SK-N-SH (cell line): ENCODE results near the gene MAPK10.

Experiments
- CHD2 ChIP-seq: fragments of 150-350 bp; IDR thresholded peaks from 2 replicates; pipeline ENCODE4 v1.6.1; 2018; ENCODE audit warnings: low read length; ENCODE audit not compliant: partially characterized antibody
- CTCF ChIP-seq: fragments of 200-600 bp; sonication (generic); IDR thresholded peaks from 2 replicates; pipeline ENCODE4 v1.6.1; 2017; ENCODE audit warnings: antibody characterized with exemption, mild to moderate bottlenecking, moderate library complexity
- EP300 ChIP-seq, 2 experiments: IDR thresholded peaks; 2 replicates each; pipeline versions ENCODE4 v1.4.0 to v1.6.1; 2012; ENCODE audit warnings: borderline replicate concordance in 1 of 2, low read depth in 1 of 2, low read length in 1 of 2
- GABPA ChIP-seq: IDR thresholded peaks from 2 replicates; pipeline ENCODE4 v1.4.0; 2012; ENCODE audit warnings: low read depth, mild to moderate bottlenecking
- JUND ChIP-seq: IDR thresholded peaks from 2 replicates; pipeline ENCODE4 v1.4.0; 2012
- MXI1 ChIP-seq: IDR thresholded peaks from 2 replicates; pipeline ENCODE4 v1.6.1; 2012; ENCODE audit warnings: mild to moderate bottlenecking, low read depth, low read length, improper control_type of control experiment
- RFX5 ChIP-seq: IDR thresholded peaks from 2 replicates; pipeline ENCODE4 v1.6.1; 2012; ENCODE audit warnings: mild to moderate bottlenecking, improper control_type of control experiment, low read length
- RXRA ChIP-seq: IDR thresholded peaks from 2 replicates; pipeline ENCODE4 v1.4.0; 2012; ENCODE audit warnings: low read depth, mild to moderate bottlenecking, borderline replicate concordance
- SIN3A ChIP-seq: IDR thresholded peaks from 2 replicates; pipeline ENCODE4 v1.6.1; 2012; ENCODE audit warnings: low read depth, mild to moderate bottlenecking, low read length, moderate library complexity, borderline replicate concordance
- TAF1 ChIP-seq: IDR thresholded peaks from 2 replicates; pipeline ENCODE4 v1.6.1; 2012; ENCODE audit warnings: low read depth, mild to moderate bottlenecking, low read length, moderate library complexity, borderline replicate concordance
- TCF12 ChIP-seq: IDR thresholded peaks from 2 replicates; pipeline ENCODE4 v1.4.0; 2012

GRCh38 chr4:86089053-86089452 is 270.8 kb downstream of the MAPK10 start:
- TF ChIP-seq RXRA (no peak), TCF12 (no peak), GABPA (no peak), CTCF (no peak), TAF1 (no peak), MXI1 (no peak), JUND (no peak), SIN3A (no peak), CHD2 (no peak), EP300 (IDR thresholded peaks at IDR 0.05; ENCODE audit: borderline replicate concordance in 1 of 2, low read depth in 1 of 2, low read length in 1 of 2) (no peak), RFX5 (no peak)
